HG03520 (cell line): ENCODE data around the gene SERPINE3.

ENCODE experiments used
- ATAC-seq: cut with Tn5 transposase; IDR thresholded peaks from one replicate; pipeline ENCODE4 v1.9.1; 2021; ENCODE audit warnings: mild to moderate bottlenecking, moderate library complexity; ENCODE audit not compliant: unreplicated experiment

Gene SERPINE3

DNA sequence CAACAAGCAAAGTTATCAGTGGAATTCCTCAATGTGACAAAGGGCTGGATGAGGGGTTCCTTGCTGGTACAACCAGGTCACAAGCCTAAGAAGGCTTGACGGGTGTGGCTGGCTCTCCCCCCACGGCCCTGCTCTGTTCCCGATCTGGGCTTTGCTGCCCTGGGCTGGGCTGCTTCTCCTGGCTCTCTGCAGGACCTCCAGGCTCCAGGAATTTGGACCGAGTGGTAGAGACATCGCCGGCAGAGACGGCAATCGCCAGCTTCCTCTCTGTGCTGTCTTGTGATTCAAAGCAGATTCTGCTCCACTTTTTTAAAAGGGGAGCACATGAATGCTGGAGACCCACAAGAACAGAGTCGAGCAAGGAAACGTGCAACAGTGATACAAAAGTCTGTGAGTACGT lies at the start of gene SERPINE3:
TSS of gene SERPINE3 (plus strand) at position 338 of the 400 bp plus-strand sequence. CDS start 1,401 bp downstream, outside the sequence.
- no peak for ATAC-seq

DNA sequence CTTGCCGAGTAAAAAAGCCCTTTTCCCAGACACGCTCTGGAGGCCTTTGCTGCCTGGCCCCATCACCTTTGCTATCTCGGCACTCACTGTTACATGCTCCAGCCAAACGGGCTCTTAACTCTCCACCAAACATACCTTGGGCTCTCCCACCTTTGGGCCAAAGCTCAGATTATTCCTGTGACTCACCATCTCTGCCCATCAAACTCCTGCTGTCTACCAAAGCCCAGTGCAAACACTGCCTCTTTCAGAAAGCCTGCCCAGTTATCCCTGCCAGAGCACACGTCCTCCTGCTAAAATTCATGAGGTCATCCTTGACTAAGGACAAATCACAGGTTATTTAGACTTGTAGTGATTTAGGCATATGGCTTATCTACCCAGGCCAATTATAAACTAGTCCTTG lies 48.1 kb upstream of the SERPINE3 start:
- no peak for ATAC-seq

DNA sequence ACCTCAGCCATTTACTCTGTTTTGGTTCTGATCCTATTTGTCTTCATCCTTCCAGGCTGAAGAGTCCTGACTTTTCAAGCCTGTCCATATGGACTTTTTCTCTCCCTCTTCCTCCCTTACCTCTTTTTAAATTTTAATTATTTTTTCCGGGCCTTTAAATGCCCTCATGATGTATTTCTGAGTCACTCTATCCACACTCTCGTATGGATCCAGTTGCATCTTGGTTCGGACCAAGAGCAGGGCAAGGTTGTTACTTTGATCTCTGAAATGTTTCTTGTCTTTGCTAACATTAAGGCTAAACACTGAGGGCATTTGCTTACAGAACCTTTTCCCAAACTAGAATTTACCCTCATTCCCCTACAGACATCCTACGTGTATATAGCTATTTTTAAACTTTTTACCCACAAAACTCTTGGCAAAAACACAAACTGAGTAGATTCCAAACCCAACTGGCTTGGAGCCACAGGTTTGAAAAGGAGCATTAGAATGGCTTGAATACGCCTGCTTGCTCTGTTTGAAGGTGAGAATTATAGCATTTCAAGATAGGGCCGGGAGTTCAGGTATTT lies 47.4 kb upstream of the SERPINE3 start:
- no peak for ATAC-seq

DNA sequence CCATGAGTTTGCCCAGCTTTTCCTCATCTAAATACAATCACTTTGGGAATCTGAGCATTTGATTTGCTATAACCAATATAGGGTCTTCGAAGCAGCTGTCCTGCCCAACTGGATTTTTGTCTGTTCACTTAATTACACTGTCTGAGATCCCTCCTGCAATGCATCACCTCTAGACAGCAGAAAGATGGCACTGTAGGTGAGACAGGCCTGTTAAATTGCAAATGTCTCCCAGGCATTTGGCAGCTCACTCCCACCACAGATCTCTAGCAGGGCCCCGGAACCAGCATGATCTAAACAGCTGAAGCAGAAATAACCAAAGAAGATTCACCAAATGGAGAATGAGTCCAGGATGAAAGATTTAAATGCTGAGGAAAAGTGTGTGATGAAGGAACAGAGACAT lies 41.9 kb upstream of the SERPINE3 start:
- no peak for ATAC-seq

DNA sequence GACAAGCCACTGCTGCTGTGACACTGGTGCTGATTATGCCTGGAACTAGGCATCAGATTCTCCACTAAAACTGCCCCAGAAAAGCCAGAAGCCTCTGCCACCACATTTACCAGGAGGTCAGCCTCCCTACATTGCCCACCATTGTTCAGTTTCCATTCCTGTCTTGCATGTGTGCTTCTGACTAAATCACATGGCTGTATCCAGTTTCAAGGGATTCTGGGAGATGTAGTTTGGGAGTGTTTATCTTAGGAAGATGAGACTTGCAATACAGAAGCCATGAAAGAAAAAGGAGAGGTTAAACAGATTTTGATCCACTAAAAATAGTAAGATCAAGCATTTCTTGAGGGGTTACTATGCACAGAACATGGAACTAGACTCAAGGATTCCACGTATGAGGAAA lies 40.7 kb upstream of the SERPINE3 start:
- ATAC-seq, result no peak

DNA sequence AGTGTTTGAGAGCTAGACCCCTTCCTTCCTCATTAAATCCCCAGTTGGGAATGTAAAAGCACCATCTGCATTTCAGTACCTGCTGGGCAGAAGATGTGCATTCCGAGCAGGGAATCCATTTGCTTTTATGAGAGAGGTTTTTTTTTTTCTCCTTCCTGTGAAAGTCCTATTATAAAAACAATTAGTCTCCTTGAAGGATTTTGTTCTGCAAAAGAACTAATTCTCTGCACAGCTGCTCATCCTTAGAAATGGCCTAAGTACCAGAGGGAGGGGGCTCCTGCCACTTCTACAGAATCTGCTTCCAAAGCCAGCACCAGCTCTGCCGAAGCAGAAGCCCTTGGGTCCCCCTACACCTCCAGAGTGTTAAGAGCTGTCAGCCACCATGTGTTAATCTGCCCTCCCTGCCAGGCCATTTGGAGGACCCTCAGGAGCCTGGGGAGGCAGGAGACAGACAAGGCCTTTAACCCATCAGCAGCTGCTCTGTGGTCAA lies 36.4 kb upstream of the SERPINE3 start:
- no peak for ATAC-seq

DNA sequence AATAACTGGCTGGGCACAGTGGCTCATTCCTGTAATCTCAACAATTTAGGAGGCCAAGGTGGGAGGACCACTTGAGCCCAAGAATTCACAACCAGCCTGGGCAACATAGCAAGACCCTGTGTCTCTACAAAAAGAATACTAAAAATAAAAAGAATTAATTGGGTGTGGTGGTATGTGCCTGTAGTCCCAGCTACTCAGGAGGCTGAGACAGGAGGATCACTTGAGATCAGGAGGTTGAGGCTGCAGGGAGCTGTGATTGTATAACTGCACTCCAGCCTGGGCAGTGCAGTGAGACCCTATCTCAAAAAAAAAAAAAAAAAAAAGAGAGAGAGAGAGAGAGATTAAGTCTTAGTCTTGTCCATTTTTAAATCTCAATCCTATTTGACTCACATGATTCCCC lies 35.6 kb upstream of the SERPINE3 start:
- no peak for ATAC-seq

DNA sequence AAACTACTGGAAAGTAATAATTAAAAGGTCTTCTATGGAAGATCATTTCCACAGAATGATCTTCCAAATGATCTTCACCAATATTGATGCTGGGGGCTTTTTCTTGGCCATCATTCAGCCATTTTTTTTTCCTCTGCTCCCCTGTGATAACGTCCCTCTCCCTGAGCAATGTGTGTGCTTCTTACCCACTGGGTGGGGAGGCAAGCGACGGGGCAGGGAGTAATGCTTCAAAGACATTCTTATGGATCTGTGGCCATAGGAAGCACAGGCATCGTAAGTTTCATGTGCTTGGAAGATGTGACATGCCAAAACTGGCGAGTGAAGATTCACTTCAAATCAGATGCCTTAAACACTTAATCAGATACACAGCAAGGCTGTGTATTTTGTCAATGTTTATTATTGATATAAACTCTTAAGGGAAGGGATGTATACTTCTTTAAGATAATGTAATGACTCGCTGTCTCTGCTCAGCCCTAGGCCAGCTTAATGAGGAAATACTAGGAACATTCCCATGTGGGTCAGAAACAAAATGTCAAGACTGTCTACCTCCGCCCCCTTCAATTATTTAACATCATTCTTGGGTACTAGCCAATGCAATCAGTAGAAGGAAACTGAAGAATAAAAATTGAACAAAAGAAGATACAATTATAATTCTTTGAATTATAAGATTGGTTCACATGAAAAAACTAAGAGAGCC lies 34.1 kb upstream of the SERPINE3 start:
- no peak for ATAC-seq

DNA sequence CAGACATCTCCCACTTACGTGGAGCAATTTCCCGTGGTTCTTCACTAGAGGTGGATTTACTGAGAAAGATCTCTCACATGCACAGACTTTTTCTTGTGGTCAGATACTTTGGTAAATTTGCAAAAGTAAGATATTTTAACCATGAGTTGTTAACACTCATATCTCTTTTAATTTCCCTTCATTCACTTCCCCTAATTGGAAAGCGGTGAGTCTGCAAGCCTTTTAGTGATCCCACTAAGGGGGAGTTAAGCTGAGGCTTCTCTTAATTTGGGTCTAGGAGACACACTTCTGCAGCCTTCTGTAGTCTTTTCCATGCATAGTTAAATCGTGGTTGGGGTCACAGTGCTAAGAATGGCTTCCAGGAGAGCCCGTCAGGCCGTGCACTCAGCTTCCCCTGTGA lies 30.7 kb upstream of the SERPINE3 start:
- no peak for ATAC-seq

DNA sequence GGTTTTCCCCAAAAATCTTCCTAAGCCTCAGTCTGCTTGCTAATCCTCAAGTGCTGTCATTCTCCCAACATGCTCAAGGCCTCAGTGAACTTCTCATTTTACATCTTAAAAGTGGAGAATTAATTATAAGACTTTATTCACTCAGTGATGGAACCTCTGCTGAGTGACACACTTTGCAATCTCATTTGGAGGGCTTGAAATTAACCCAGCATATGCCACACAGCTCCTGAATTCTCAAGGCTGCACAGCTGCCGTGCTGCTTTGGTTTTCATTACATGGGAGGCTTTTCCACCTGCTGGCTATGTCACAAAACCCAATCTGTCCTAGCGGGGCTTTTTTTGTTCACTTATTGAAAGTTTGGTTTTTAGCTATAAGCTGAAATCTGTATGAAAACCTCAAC lies 28.3 kb upstream of the SERPINE3 start:
- no peak for ATAC-seq

DNA sequence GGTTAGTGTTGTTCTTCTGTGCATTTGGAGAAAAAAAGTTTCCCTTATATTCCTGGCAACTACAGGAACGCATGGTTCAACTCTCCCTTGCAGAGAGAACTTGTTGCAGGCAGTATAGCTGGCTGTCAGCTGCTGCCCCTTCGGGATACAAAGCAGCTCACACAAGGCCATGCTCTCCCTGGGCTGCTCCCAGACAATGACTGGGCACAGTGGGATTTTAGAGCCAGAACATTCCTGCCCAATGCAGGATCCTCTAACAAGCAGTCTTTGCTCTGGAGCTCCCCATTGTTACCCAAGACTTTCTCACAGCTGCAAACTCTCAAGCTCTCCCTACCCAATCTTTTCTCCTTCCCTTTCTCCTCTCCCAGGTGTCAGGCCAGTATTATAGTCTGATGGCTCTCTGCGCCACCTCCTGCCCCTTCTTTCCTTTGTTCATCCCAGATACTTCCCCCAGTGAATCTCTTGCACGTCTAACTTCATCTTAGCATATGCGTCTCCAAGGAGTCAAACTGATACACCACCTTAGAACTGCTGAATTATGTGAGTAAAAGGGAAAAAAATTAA lies 27.5 kb upstream of the SERPINE3 start:
- ATAC-seq, result no peak

DNA sequence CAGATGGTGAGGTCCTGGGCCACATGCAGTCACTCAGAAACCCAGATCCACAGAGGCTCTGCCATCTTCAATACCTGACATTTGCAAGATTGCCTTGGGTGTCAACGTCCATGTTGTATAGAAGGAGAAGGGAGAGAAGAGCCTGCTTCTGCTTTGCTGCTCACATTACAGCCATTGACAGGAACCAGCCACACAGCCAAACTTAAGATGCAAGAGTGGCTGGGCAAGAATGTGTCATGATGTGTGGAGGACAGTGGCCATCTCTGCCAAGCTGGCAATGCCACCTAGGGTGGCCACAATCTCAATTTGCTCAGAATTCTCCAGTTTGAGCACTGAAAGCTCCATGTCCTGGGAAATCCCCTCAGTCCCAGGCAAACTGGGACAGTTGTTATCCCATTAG lies 25.9 kb upstream of the SERPINE3 start:
- no peak for ATAC-seq

DNA sequence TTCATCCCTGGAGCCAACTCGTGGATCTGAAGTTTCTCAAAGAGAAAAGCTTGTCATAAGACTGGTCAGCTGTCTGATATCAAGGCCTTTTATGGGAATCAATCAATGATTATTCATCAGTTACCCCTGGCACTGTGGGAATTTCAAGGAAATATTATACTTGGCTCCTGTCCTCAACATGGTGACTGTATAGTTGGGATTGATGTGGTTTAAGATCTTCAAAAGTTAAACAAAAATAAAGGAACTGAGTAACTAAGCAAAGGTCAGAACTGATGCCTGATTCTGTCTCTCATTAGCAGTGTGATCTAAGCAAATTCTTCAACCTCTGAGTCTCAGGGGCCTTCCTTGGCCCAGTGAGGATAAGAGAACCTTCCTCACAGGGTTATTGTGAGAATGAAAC lies 22.2 kb upstream of the SERPINE3 start:
- no peak for ATAC-seq

DNA sequence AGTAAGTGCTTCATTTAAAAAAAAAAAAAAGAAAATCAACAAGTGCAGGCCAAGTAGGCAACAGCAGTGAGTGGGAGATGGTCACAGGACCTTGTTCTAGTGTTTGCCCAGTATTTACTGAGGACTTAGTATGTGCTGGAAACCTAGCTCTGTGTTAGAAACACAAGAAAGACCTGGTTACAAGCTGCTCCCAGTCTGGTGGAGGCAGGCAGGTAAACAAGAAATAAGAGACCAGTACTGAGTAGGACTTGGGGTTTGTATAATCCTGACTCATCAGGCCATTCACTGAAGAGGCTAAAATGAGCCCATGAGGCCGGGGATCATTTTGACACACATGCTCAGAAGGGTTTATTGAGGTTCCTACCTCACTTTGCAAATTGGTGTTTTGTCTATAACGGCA lies 21.5 kb upstream of the SERPINE3 start:
- ATAC-seq, result no peak

DNA sequence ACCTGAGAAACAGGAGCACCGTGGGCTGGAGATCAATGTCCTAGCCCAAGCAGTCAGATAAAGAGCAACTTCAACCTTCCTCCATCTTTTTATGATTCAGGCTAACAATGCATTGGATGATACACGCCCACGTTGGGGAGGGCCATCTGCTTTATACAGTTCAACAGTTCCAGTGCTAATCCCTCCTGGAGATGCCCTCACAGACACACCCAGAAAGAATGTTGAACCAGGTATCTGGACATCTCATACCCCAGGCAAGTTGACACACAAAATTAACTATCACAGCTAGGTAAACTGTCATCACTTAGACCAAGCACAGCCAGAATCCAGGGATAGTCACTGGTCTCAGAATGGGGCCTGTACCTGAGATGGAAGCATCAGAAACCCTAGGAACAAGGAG lies 20.6 kb upstream of the SERPINE3 start:
- ATAC-seq, result no peak

DNA sequence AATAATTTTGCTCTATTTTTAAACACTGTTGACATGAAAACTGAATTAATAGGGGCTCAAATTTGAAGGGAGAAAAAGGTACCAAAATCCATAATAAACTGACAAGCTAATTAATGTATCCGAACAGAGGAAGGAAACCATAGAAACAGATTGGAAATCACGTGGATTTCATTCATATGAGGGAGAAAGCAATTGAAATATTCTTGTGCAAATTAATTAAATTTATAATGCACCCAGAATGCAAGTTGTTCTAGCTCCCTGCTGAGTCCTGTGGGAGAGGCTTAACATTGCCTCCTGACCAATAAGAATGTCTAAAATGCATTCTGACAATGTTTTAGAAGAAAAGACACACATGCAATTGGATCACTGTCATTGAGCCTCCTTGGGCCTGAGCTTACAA lies 17.7 kb upstream of the SERPINE3 start:
- no peak for ATAC-seq

DNA sequence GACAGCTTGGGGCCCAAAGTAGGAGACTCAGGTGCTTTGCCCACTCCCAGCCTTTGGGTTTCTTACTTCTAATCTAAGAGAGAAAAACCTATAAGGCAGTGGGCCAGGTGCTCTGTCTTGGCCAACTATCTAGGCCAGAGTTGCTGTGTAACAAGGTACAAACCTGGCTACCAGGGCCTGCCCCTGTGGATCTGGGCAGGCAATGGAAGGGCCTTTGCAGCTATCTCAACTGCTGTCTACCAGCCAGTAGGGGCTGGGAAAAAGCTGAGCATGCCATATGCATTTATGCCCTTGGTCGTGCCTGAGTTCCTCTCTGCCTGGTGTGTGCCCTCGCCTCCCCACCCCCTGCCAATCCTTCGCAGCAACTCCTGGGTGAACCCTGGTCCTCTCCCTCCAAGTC lies 16.7 kb upstream of the SERPINE3 start:
- ATAC-seq, result no peak

DNA sequence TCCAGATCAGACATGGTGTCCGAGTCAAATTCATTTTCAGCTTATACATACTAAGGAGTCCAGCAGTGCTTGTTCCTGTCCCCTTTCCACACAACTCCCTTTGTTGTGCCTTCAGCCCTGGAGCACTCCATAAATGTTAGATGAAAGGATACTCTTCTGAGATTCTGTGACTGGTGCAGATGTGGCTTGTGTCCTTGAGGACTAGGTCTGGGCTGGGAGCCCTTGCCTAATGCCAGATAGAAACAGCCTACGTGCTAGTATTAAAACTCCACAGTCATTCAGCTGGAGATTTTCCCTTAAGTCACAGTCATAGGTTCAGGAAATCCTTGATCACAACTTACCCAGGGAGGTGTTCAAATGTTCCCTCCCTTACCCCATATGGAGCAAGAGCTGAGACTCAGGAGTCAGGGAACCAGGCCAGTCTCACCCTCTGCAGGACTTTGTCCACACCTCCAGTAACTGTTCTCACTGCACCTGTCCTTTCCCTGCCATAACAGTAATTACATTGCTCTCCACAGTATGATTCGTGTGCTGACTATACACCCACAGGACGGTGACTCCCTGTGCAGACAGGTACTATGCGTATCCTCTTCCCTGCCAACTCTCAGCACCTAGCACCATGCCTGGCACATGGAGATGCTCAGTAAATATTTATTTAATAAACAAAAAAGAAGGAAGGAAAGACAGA lies 15.5 kb upstream of the SERPINE3 start:
- ATAC-seq, result no peak

DNA sequence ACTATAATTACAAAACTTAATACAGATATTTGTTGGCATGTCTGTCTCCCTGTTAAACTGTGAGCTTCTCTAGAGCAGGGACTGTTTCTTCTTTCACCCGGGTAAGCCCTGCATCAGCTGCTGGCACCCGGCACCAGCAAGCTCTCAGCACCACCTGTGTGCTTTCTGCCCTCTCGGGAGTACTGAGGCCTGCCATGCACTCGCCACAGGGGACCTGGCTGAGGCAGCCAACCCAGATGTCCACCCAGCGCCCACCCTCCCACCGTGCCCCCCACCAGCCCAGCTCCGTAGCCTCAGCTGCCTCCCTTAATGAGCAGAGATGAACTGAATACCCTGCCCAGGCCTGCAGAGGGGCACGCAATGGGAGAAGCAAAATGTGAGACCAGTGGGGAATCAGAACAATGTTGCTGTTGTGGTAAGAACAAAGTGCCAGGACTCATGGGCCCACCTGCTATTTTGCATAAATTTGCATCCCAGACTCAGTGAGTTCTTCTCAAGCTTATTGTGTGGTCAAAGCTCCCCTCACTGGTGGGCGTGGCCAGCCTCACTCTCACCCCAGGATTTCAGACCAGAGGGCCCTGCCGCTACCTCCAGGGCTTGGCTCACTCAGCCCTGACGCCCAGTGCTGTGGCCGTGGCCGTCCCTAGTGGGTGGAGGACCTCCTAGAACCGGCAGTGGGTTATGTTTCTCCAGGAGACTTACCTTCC lies 14.6 kb upstream of the SERPINE3 start:
- ATAC-seq, result no peak

DNA sequence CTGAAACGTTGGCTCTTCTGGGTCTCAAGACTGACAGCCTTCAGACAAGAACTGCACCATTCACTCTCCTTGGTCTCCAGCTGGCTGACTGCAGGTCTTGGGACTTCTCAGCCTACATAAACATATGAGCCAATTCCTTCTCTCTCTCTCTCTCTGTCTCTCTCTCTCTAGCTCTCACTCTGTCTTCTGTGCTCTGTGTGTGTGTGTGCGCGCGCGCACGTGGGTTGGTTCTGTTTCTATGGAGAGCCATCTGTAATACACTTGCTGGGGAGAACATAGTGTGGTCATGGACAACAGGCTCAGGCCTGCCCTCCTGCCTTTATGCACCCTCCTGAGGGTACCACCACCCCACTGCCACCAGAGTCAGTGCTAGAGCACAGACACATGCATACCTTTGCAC lies 13.7 kb upstream of the SERPINE3 start:
- ATAC-seq, result no peak

DNA sequence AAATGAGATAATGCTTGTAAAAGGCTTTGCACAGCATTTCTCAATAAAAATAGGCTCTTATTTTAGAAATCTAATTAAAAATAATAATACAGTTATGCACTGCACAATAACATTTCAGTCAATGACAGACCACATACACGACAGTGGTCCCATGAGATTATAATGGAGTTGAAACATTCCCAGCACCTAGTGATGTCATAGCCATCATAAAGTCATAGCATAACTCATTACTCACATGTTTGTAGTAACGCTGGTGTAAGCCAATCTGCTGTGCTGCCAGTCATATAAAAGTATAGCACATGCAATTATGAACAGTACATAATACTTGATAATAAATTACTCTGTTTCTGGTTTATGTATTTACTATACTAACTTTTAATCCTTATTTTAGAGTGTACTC lies 12.7 kb upstream of the SERPINE3 start:
- ATAC-seq, result no peak
